ENCODE data around the gene ALK. TPM values are rescaled to one million over a fixed set of nuclear protein-coding genes. Genes with fewer than 3 reads are reported as not detected.
A peak's percentile ranks its signal among the peaks of the same experiment; 100 is the strongest.

Gene ALK
- total RNA-seq, 1 experiment from 2014 or later = 0.87 TPM

- Histone ChIP-seq H3K9ac (ENCODE audit: low read length) (no peak overlapping the region), H3K4me2 (ENCODE audit: low read length) (no peak overlapping the region), H3F3A (ENCODE audit: low read length, unreplicated experiment) (no peaks in the 10 kb centered on the region), H3K4me3 (ENCODE audit: low read length) (no peak overlapping the region), H3K9me3 (ENCODE audit: low read length) (no peaks in the 10 kb centered on the region), H3K4me1 (ENCODE audit: insufficient read depth, low read length) (peaks cover 11% of the 10 kb centered on the region), H3K27ac (ENCODE audit: low read length) (no peak overlapping the region), H3K36me3 (ENCODE audit: low read depth, low read length) (no peaks in the 10 kb centered on the region), H2AFZ (ENCODE audit: low read length) (no peak overlapping the region), H4K20me1 (ENCODE audit: low read length) (no peaks in the 10 kb centered on the region), H3K27me3 (ENCODE audit: low read length) (no peaks in the 10 kb centered on the region), H3K9me2 (replicated peaks; ENCODE audit: low read length) (no peaks in the 10 kb centered on the region), H3K79me2 (ENCODE audit: low read length) (no peaks in the 10 kb centered on the region)
- ATAC-seq = peak; percentile 54
- peak; percentile 71 for DNase-seq
- ChIA-PET POLR2A (ENCODE audit: unreplicated experiment) (no interaction called here), CTCF (no interaction called here)
- TF ChIP-seq EZH2 (IDR thresholded peaks at IDR 0.05; ENCODE audit: low read length, unreplicated experiment) (no peak), EZH2phosphoT487 (IDR thresholded peaks at IDR 0.05; ENCODE audit: borderline replicate concordance, low read length) (no peak)
- TF ChIP-seq, protein P1, sequence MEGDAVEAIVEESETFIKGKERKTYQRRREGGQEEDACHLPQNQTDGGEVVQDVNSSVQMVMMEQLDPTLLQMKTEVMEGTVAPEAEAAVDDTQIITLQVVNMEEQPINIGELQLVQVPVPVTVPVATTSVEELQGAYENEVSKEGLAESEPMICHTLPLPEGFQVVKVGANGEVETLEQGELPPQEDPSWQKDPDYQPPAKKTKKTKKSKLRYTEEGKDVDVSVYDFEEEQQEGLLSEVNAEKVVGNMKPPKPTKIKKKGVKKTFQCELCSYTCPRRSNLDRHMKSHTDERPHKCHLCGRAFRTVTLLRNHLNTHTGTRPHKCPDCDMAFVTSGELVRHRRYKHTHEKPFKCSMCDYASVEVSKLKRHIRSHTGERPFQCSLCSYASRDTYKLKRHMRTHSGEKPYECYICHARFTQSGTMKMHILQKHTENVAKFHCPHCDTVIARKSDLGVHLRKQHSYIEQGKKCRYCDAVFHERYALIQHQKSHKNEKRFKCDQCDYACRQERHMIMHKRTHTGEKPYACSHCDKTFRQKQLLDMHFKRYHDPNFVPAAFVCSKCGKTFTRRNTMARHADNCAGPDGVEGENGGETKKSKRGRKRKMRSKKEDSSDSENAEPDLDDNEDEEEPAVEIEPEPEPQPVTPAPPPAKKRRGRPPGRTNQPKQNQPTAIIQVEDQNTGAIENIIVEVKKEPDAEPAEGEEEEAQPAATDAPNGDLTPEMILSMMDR (conservative IDR thresholded peaks at IDR 0.05; ENCODE audit: low read depth, low read length) = no peak
- BruUV-seq (replicated peaks) = no TSS peak
- intact Hi-C loops (cut with micrococcal nuclease) = no loop called here
These were observed 524.3 kb downstream of the ALK start for GRCh38 chr2:29397039-29397438.

DNA sequence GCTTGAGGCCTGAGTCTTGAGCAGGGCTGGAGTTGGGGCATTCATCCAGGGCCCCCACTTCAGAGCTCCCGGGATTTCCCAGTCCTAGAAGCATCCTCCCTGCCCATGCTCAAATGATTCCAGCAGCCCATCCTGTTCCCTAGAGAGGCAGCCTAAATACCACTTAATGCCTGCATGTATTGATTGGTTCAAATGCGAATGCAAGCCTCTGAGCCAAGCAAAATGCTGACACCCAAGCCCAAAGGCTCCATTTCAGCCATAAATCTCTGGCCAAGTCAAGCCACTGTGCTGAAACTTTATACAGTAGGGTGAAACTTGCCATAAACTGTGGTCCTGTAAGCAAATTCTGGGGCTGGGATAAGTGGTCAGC lies 526.4 kb downstream of the ALK start:
- Histone ChIP-seq H3K27me3 (ENCODE audit: low read length) (no peaks in the 10 kb centered on the region), H3K36me3 (ENCODE audit: low read depth, low read length) (no peaks in the 10 kb centered on the region), H2AFZ (ENCODE audit: low read length) (no peak overlapping the region), H3K4me3 (ENCODE audit: low read length) (no peak overlapping the region), H3K27ac (ENCODE audit: low read length) (no peak overlapping the region), H3K4me1 (ENCODE audit: insufficient read depth, low read length) (peaks cover 11% of the 10 kb centered on the region), H3K9me2 (replicated peaks; ENCODE audit: low read length) (no peaks in the 10 kb centered on the region), H3K9me3 (ENCODE audit: low read length) (no peaks in the 10 kb centered on the region), H3K9ac (ENCODE audit: low read length) (no peak overlapping the region), H3F3A (ENCODE audit: low read length, unreplicated experiment) (no peaks in the 10 kb centered on the region), H3K4me2 (ENCODE audit: low read length) (no peak overlapping the region), H4K20me1 (ENCODE audit: low read length) (no peaks in the 10 kb centered on the region), H3K79me2 (ENCODE audit: low read length) (no peaks in the 10 kb centered on the region)
- CTCF ChIA-PET = no interaction called here
- ATAC-seq (no peak), DNase-seq (no peak)
- POLR2A ChIA-PET (ENCODE audit: unreplicated experiment) = no interaction called here
- intact Hi-C loops (cut with micrococcal nuclease) = no loop called here
- no TSS peak for BruUV-seq (replicated peaks)
- TF ChIP-seq EZH2 (IDR thresholded peaks at IDR 0.05; ENCODE audit: low read length, unreplicated experiment) (no peak), EZH2phosphoT487 (IDR thresholded peaks at IDR 0.05; ENCODE audit: borderline replicate concordance, low read length) (no peak)

DNA sequence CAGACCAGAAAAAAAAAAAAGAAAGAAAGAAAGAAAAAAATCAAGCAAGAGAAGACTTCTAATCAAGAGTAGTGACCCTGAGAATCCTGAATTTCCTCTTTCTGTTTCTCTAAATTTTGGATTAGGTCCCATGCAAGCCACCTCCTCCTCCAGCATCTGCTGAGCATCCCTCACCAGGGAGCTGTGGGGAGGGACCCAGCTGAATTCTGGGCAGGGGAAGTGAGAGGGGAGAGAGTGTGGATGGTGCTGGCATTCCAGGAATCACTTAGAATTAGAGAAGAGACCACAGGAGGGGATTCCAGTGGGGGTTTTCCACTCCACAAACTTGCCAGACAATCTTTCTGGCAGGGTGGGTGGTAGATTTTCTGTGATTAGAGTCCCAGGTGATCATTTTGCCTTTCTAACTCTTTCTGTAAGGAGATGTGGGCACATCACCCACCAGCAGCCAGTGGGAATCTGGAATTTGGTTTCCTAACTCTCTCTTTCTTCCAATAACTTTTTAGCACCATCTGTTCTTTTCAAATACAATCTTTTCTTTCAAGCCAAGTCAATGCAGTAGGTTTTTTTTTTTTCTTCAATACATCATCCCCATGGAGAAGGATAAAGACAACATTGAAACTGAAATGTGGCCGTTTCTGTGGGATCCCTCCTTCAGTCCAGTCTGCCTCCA lies 526.9 kb downstream of the ALK start:
- DNase-seq (no peak), ATAC-seq (no peak)
- intact Hi-C loops (cut with micrococcal nuclease) = no loop called here
- H3K4me1 ChIP-seq (ENCODE audit: insufficient read depth, low read length) = peaks cover 11% of the 10 kb centered on the region
- H2AFZ ChIP-seq (ENCODE audit: low read length) = no peak overlapping the region
- H3K27ac ChIP-seq (ENCODE audit: low read length) = no peak overlapping the region
- H3K9ac ChIP-seq (ENCODE audit: low read length) = no peak overlapping the region
- ChIA-PET CTCF (no interaction called here), POLR2A (ENCODE audit: unreplicated experiment) (no interaction called here)
- no peaks in the 10 kb centered on the region for H3K9me2 ChIP-seq (replicated peaks; ENCODE audit: low read length)
- H3F3A ChIP-seq (ENCODE audit: low read length, unreplicated experiment) = no peaks in the 10 kb centered on the region
- no peak overlapping the region for H3K4me3 ChIP-seq (ENCODE audit: low read length)
- no peaks in the 10 kb centered on the region for H3K79me2 ChIP-seq (ENCODE audit: low read length)
- no peaks in the 10 kb centered on the region for H3K36me3 ChIP-seq (ENCODE audit: low read depth, low read length)
- TF ChIP-seq EZH2 (IDR thresholded peaks at IDR 0.05; ENCODE audit: low read length, unreplicated experiment) (no peak), EZH2phosphoT487 (IDR thresholded peaks at IDR 0.05; ENCODE audit: borderline replicate concordance, low read length) (no peak)
- TF ChIP-seq, protein P1 (conservative IDR thresholded peaks at IDR 0.05; ENCODE audit: low read depth, low read length) = no peak
- H3K27me3 ChIP-seq (ENCODE audit: low read length) = no peaks in the 10 kb centered on the region
- H4K20me1 ChIP-seq (ENCODE audit: low read length) = no peaks in the 10 kb centered on the region
- no TSS peak for BruUV-seq (replicated peaks)
- H3K4me2 ChIP-seq (ENCODE audit: low read length) = no peak overlapping the region
- H3K9me3 ChIP-seq (ENCODE audit: low read length) = no peaks in the 10 kb centered on the region
